WI38 (cell line): ENCODE data around the gene SHH.
A peak's percentile ranks its signal among the peaks of the same experiment; 100 is the strongest.

Experiments
- H3K4me3 ChIP-seq: 2 replicates; pipeline ENCODE4 v1.5.1; 2011; ENCODE audit warnings: low read depth, mild to moderate bottlenecking, control low read depth, low read length
- TF ChIP-seq, protein P1 (sequence below): IDR thresholded peaks from 2 replicates; pipeline ENCODE4 v1.5.1; 2012; ENCODE audit warnings: low read depth, mild to moderate bottlenecking, control low read depth, low read length

The SHH gene

DNA sequence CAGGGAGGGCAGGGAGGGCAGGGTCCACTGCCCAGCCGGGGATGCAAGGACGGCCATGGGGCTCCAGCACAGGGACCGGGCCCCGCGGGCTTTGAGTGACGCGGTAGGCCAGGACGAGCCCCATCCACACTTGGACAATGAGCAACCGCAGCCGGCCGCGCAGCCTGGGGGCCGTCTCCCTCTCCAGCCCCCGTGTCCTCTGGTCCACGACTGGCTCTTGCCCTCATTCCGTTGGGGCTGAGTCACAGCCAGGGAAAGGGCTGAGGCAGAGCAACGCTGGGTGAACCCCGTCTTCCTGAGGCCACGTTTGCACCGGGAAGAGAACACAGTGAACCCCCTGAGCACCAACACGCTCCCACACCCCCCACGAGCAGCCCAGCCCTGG lies 23.7 kb downstream of the SHH start:
- H3K4me3 ChIP-seq: no peak overlapping the region
- TF ChIP-seq, protein P1, sequence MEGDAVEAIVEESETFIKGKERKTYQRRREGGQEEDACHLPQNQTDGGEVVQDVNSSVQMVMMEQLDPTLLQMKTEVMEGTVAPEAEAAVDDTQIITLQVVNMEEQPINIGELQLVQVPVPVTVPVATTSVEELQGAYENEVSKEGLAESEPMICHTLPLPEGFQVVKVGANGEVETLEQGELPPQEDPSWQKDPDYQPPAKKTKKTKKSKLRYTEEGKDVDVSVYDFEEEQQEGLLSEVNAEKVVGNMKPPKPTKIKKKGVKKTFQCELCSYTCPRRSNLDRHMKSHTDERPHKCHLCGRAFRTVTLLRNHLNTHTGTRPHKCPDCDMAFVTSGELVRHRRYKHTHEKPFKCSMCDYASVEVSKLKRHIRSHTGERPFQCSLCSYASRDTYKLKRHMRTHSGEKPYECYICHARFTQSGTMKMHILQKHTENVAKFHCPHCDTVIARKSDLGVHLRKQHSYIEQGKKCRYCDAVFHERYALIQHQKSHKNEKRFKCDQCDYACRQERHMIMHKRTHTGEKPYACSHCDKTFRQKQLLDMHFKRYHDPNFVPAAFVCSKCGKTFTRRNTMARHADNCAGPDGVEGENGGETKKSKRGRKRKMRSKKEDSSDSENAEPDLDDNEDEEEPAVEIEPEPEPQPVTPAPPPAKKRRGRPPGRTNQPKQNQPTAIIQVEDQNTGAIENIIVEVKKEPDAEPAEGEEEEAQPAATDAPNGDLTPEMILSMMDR: no peak

GRCh38 chr7:155787171-155787851 lies 25.0 kb downstream of the SHH start:
- H3K4me3 ChIP-seq: peak overlapping the region; percentile 56
- TF ChIP-seq, protein P1: no peak

DNA sequence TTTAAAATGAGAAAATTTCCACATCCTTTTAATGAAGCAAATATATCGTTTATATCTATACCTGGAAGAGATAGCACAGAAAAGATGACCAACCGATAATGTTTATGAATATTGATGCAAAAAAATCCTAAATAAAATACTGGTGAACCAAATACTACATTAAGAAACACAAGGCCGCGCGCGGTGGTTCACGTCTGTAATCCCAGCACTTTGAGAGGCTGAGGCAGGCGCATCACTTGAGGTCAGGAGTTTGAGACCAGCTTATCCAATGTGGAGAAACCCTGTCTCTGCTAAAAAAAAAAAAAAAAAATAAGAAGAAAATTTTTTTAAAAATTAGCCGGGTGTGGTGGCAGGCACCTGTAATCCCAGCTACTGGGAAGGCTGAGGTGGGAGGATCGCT lies 25.8 kb downstream of the SHH start:
- TF ChIP-seq, protein P1: no peak

GRCh38 chr7:155785536-155785935 lies 26.7 kb downstream of the SHH start:
- H3K4me3 ChIP-seq: no peak overlapping the region
- TF ChIP-seq, protein P1: no peak

More for the DNA sequence above, 25.8 kb downstream of the SHH start:
- H3K4me3 ChIP-seq: no peak overlapping the region

GRCh38 chr7:155782466-155782865 lies 29.8 kb downstream of the SHH start:
- TF ChIP-seq, protein P1: no peak
- no peak overlapping the region for H3K4me3 ChIP-seq

DNA sequence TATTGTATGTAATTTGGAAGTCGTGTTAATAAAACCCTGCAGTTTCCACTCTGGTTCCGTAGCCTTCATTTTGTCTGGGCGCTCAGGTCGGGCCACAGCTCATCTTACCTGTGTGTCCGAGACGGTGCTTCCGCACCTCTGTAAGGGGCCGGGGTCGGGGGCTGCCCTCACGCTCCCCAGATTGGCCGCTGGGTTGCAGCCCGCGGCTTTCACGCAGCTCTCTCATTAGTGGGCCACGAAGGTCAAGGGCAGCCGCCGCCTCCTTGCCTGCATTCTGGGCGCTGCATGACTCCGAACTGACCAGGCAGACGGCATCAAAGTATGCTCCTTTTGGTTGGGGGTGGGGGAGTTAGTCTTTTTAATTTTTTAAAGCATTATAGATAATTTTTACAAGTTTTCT lies 30.8 kb downstream of the SHH start:
- TF ChIP-seq, protein P1: no peak
- H3K4me3 ChIP-seq: no peak overlapping the region

DNA sequence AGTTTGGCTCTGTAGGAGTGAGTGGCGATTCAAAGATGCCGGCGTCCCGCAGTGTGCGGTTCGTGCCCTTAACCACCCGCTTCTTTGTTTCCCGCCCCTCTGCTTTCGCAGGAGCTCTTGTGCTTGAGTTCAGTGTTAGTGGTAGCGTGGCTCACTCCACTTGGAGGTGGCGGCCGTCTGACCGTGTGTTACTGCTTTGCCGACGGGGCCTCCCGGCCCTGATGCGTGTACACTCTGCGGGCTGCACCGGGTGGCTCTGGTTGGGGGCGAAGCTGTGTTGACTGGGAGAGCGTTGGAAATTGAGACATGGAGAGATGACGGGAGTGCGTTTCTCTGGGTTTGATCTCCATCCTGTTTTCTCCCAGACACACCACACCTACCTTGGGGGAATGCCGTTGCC lies 31.4 kb downstream of the SHH start:
- TF ChIP-seq, protein P1: no peak

More for the DNA sequence above, 31.4 kb downstream of the SHH start:
- no peak overlapping the region for H3K4me3 ChIP-seq
